K562 (cell line): Measurements from ENCODE around the gene TCF25.

Experiments
- AFF1 ChIP-seq, 2 experiments: fragments of 450-650 bp; IDR thresholded peaks; 2 replicates each; pipeline ENCODE4 v1.6.1; 2018; ENCODE audit warnings: mild to moderate bottlenecking in 2 of 2, low read depth in 1 of 2; ENCODE audit not compliant: partially characterized antibody in 2 of 2
- MTA1 ChIP-seq: fragments of 450-650 bp; IDR thresholded peaks from 2 replicates; pipeline ENCODE4 v1.6.1; 2017; ENCODE audit warnings: borderline replicate concordance
- POLR2AphosphoS5 ChIP-seq: IDR thresholded peaks from 2 replicates; pipeline ENCODE4 v1.6.1; 2011; ENCODE audit warnings: mild to moderate bottlenecking, low read depth, low read length, moderate library complexity; ENCODE audit not compliant: control insufficient read depth, insufficient read depth
- RNF2 ChIP-seq: sonication (generic); IDR thresholded peaks from 2 replicates; pipeline ENCODE4 v1.6.1; 2016
- TF ChIP-seq, protein P1 (sequence below), 2 experiments: fragments of 450-650 bp; formaldehyde crosslinking in 1 of 2; IDR thresholded peaks; 2 replicates each; pipeline versions ENCODE4 v1.4.0 to v1.6.1; 2014 to 2020; ENCODE audit warnings: mild to moderate bottlenecking in 2 of 2, borderline replicate concordance in 1 of 2, low read depth in 1 of 2
- TF ChIP-seq, protein P2 (sequence below), 3 experiments: IDR thresholded peaks in 2 of 3; conservative IDR thresholded peaks in 1 of 3; 2 replicates each; pipeline ENCODE4 v1.5.1; 2011 to 2012; ENCODE audit warnings: low read length in 3 of 3, mild to moderate bottlenecking in 3 of 3, control low read depth in 2 of 3, improper control_type of control experiment in 1 of 3, inconsistent platforms in 1 of 3, low read depth in 1 of 3, mixed read lengths in 1 of 3, moderate library complexity in 1 of 3; ENCODE audit not compliant: insufficient read depth in 2 of 3

DNA sequence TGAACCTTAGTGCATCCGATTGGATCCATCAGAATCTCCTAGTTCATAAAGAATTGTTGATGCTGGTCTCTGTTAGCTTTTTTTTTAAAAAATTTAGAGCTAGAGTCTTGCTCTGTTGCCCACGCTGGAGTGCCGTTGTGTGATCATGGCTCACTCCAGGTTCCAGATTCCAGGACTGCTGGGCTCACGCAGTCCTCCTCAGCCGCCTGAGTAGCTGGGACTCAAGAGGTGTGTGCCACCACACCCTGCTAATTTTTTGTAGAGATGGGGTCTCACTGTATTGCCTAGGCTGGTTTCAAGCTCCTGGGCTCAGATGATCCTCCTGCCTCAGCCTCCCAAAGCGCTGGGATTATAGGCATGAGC is 8.0 kb downstream of the TCF25 start:
- TF ChIP-seq, protein P1, sequence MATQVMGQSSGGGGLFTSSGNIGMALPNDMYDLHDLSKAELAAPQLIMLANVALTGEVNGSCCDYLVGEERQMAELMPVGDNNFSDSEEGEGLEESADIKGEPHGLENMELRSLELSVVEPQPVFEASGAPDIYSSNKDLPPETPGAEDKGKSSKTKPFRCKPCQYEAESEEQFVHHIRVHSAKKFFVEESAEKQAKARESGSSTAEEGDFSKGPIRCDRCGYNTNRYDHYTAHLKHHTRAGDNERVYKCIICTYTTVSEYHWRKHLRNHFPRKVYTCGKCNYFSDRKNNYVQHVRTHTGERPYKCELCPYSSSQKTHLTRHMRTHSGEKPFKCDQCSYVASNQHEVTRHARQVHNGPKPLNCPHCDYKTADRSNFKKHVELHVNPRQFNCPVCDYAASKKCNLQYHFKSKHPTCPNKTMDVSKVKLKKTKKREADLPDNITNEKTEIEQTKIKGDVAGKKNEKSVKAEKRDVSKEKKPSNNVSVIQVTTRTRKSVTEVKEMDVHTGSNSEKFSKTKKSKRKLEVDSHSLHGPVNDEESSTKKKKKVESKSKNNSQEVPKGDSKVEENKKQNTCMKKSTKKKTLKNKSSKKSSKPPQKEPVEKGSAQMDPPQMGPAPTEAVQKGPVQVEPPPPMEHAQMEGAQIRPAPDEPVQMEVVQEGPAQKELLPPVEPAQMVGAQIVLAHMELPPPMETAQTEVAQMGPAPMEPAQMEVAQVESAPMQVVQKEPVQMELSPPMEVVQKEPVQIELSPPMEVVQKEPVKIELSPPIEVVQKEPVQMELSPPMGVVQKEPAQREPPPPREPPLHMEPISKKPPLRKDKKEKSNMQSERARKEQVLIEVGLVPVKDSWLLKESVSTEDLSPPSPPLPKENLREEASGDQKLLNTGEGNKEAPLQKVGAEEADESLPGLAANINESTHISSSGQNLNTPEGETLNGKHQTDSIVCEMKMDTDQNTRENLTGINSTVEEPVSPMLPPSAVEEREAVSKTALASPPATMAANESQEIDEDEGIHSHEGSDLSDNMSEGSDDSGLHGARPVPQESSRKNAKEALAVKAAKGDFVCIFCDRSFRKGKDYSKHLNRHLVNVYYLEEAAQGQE (IDR thresholded peaks at IDR 0.05; ENCODE audit: borderline replicate concordance) = no peak
- TF ChIP-seq, protein P1 (CRISPR knock-in tag; IDR thresholded peaks at IDR 0.05; ENCODE audit: low read depth) = no peak
- TF ChIP-seq POLR2AphosphoS5 (no peak), RNF2 (no peak), MTA1 (no peak), AFF1 (IDR thresholded peaks at IDR 0.05; ENCODE audit: low read depth in 1 of 2, partially characterized antibody in 2 of 2) (no peak)
- TF ChIP-seq, protein P2, sequence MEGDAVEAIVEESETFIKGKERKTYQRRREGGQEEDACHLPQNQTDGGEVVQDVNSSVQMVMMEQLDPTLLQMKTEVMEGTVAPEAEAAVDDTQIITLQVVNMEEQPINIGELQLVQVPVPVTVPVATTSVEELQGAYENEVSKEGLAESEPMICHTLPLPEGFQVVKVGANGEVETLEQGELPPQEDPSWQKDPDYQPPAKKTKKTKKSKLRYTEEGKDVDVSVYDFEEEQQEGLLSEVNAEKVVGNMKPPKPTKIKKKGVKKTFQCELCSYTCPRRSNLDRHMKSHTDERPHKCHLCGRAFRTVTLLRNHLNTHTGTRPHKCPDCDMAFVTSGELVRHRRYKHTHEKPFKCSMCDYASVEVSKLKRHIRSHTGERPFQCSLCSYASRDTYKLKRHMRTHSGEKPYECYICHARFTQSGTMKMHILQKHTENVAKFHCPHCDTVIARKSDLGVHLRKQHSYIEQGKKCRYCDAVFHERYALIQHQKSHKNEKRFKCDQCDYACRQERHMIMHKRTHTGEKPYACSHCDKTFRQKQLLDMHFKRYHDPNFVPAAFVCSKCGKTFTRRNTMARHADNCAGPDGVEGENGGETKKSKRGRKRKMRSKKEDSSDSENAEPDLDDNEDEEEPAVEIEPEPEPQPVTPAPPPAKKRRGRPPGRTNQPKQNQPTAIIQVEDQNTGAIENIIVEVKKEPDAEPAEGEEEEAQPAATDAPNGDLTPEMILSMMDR (IDR thresholded peaks at IDR 0.05 in 2 of 3, conservative IDR thresholded peaks at IDR 0.05 in 1 of 3; ENCODE audit: insufficient read depth in 2 of 3, low read depth in 1 of 3, low read length in 3 of 3) = no peak
